IgD-negative memory B cell (primary cell): ENCODE results near the gene PHF2. TPM values are rescaled to one million over a fixed set of nuclear protein-coding genes. Genes with fewer than 3 reads are reported as not detected.
"Not testable (repeated sequence)": the region's sequence is repeated elsewhere in the genome, so short reads cannot be mapped to it uniquely, and the experiment has no call there.

Experiments
- H3K27ac Mint-ChIP-seq, 3 donors: one replicate each; pipeline ENCODE4 v1.8.0; 2020 to 2022; ENCODE audit warnings: mild to moderate bottlenecking in 3 of 3, mixed read lengths in 3 of 3, moderate library complexity in 1 of 3
- H3K27me3 Mint-ChIP-seq: one replicate; pipeline ENCODE4 v1.8.0; 2021; ENCODE audit warnings: mixed read lengths
- H3K36me3 Mint-ChIP-seq: one replicate; pipeline ENCODE4 v1.8.0; 2020; ENCODE audit warnings: mild to moderate bottlenecking, mixed read lengths
- H3K4me1 Mint-ChIP-seq, 3 donors: one replicate each; pipeline ENCODE4 v1.8.0; 2020 to 2022; ENCODE audit warnings: mixed read lengths in 3 of 3, mild to moderate bottlenecking in 1 of 3
- H3K4me3 Mint-ChIP-seq, 4 donors: one replicate each; pipeline ENCODE4 v1.8.0; 2020 to 2022; ENCODE audit warnings: mild to moderate bottlenecking in 4 of 4, mixed read lengths in 4 of 4, moderate library complexity in 3 of 4
- H3K9me3 Mint-ChIP-seq, 3 donors: one replicate each; pipeline ENCODE4 v1.8.0; 2020 to 2021; ENCODE audit warnings: mixed read lengths in 3 of 3, mild to moderate bottlenecking in 1 of 3
- polyA plus RNA-seq: library from polyadenylated mRNA; unstranded; fragments of 300-500 nt; fragmentation: Illumina TruSeq; gene quantifications from one replicate; pipeline ENCODE4 v1.2.3, GENCODE V29; 2021

Gene PHF2
- polyA plus RNA-seq, 1 donor from 2014 or later, result 1.6 TPM

- Mint-ChIP-seq H3K9me3 (no peaks in the 10 kb centered on the region), H3K4me1 (no peaks in the 10 kb centered on the region), H3K36me3 (peaks cover 2% of the 10 kb centered on the region), H3K27me3 (no peaks in the 10 kb centered on the region), H3K4me3 (no peak overlapping the region), H3K27ac (no peak overlapping the region)
Observed at GRCh38 chr9:93659044-93659836, 82.9 kb downstream of the PHF2 start.

GRCh38 chr9:93659837-93660177 lies 83.4 kb downstream of the PHF2 start:
- no peaks in the 10 kb centered on the region for H3K4me1 Mint-ChIP-seq
- no peaks in the 10 kb centered on the region for H3K9me3 Mint-ChIP-seq
- peaks cover 3% of the 10 kb centered on the region for H3K36me3 Mint-ChIP-seq
- no peak overlapping the region for H3K27ac Mint-ChIP-seq
- no peak overlapping the region for H3K4me3 Mint-ChIP-seq
- H3K27me3 Mint-ChIP-seq, result no peaks in the 10 kb centered on the region

DNA sequence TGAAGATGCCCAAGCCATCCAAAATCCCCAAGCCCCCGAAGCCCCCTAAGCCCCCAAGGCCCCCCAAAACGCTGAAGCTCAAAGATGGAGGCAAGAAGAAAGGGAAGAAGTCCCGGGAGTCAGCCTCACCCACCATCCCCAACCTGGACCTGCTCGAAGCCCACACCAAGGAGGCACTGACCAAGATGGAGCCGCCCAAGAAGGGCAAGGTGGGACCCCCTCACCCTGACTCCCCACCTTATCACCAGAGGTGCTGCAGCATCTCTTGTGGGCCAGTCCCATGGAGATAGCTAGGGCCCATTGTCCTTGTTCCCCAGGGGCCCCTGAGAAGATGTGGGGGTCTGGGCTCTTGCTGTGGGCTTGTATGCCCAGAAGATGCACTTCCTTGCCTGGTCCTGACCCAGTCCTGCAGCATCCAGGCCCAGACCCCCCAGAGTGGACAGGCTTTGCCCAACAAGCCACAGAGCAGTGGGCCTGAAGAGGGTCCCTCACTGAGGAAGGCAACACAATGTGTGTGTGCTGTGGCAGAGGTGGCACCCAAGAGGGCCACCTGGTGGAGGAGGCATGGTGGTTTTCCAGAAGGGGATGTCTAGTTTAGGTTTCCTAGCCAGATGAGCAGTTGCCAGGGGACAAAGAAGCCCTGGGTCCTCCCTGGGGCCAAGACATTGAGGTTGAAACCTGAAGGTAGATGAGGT lies 84.1 kb downstream of the PHF2 start:
- no peaks in the 10 kb centered on the region for H3K9me3 Mint-ChIP-seq
- H3K4me1 Mint-ChIP-seq, result no peaks in the 10 kb centered on the region
- H3K27me3 Mint-ChIP-seq, result no peaks in the 10 kb centered on the region
- H3K36me3 Mint-ChIP-seq, result peaks cover 4% of the 10 kb centered on the region
- H3K4me3 Mint-ChIP-seq, result no peak overlapping the region
- no peak overlapping the region for H3K27ac Mint-ChIP-seq

- Mint-ChIP-seq H3K4me3 (no peak overlapping the region), H3K4me1 (no peaks in the 10 kb centered on the region), H3K27ac (no peak overlapping the region), H3K27me3 (no peaks in the 10 kb centered on the region), H3K36me3 (peaks cover 4% of the 10 kb centered on the region), H3K9me3 (no peaks in the 10 kb centered on the region)
Observed at GRCh38 chr9:93661591-93661990, 85.2 kb downstream of the PHF2 start.

- Mint-ChIP-seq H3K36me3 (peaks cover 4% of the 10 kb centered on the region), H3K9me3 (no peaks in the 10 kb centered on the region)
Observed at GRCh38 chr9:93662016-93662638, 85.7 kb downstream of the PHF2 start.

DNA sequence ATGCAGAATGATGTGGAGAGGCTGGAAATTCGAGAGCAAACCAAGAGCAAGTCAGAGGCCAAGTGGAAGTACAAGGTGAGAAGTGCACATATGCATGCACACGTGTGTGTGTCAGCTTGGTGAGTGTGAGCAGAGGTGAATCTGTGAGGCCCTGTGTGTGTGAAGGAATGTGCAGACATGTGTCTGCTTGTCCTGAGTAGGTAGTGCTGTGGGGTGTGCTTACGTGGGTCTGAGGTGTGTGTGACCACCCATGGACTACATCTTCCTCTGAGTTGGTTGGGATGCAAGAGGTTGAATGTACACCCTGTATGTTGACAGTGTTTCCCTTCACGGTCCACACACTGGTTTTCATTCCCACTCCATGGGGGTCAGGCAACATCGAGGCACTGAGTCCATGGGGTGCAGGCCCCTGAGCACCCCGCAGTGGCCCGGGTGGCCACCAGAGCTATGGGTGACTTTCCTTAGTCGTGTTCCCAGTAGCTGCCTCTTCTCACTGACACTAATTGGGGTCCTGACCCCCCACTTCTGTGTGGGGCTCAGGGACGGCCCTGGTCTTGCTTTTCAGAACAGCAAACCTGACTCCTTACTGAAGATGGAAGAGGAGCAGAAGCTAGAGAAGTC lies 86.7 kb downstream of the PHF2 start:
- no peaks in the 10 kb centered on the region for H3K9me3 Mint-ChIP-seq
- no peak overlapping the region for H3K4me3 Mint-ChIP-seq
- no peak overlapping the region for H3K27ac Mint-ChIP-seq
- no peaks in the 10 kb centered on the region for H3K4me1 Mint-ChIP-seq
- H3K36me3 Mint-ChIP-seq, result peaks cover 2% of the 10 kb centered on the region
- H3K27me3 Mint-ChIP-seq, result no peaks in the 10 kb centered on the region

More at GRCh38 chr9:93662016-93662638, 85.7 kb downstream of the PHF2 start:
- no peak overlapping the region for H3K4me3 Mint-ChIP-seq
- H3K4me1 Mint-ChIP-seq, result no peaks in the 10 kb centered on the region
- no peaks in the 10 kb centered on the region for H3K27me3 Mint-ChIP-seq
- no peak overlapping the region for H3K27ac Mint-ChIP-seq

- Mint-ChIP-seq H3K27me3 (no peaks in the 10 kb centered on the region), H3K27ac (no peak overlapping the region), H3K36me3 (peaks cover 2% of the 10 kb centered on the region), H3K4me1 (no peaks in the 10 kb centered on the region), H3K4me3 (no peak overlapping the region), H3K9me3 (no peaks in the 10 kb centered on the region)
Observed at GRCh38 chr9:93663877-93664548, 87.6 kb downstream of the PHF2 start.

DNA sequence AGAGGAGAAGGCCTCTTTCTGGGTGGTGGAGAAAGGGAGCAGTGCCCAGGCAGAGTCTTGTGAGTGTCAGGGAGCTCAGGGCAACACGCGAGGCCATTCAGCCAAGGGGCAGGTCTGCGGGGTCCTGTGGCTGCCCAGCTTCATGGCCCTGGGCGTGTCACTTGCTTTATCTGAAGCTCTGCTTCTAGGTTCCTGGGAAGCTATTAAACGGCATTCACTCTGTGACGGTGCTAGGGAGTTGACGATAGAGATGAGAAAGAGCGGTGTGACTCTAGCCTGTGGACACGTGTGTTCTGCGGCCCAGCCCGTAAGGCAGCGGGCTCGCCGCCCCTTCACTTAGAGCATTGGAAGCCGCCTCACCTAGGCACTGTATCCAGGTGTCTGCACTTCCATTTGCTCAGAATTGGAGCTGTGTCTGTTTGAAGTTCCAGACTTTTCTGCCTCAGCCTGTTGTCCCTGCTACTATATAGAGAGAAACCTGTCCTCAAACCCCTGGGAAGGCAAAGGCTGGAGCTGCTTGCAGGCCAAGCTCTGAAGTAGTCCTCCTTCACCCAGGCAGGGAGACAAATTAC lies 88.3 kb downstream of the PHF2 start:
- Mint-ChIP-seq H3K9me3 (no peaks in the 10 kb centered on the region), H3K36me3 (peaks cover 2% of the 10 kb centered on the region), H3K4me1 (no peaks in the 10 kb centered on the region), H3K4me3 (no peak overlapping the region), H3K27ac (no peak overlapping the region), H3K27me3 (no peaks in the 10 kb centered on the region)

GRCh38 chr9:93665128-93665636 lies 88.8 kb downstream of the PHF2 start:
- Mint-ChIP-seq H3K36me3 (peaks cover 6% of the 10 kb centered on the region), H3K4me3 (no peak overlapping the region), H3K27me3 (no peaks in the 10 kb centered on the region), H3K4me1 (no peaks in the 10 kb centered on the region), H3K27ac (no peak overlapping the region), H3K9me3 (no peaks in the 10 kb centered on the region)

- no peaks in the 10 kb centered on the region for H3K9me3 Mint-ChIP-seq
- H3K4me1 Mint-ChIP-seq, result no peaks in the 10 kb centered on the region
- H3K27me3 Mint-ChIP-seq, result no peaks in the 10 kb centered on the region
- H3K27ac Mint-ChIP-seq, result no peak overlapping the region
- H3K36me3 Mint-ChIP-seq, result peaks cover 10% of the 10 kb centered on the region
- H3K4me3 Mint-ChIP-seq, result no peak overlapping the region
Observed at GRCh38 chr9:93665637-93666438, 89.5 kb downstream of the PHF2 start.

GRCh38 chr9:93666439-93666784 lies 90.0 kb downstream of the PHF2 start:
- H3K4me1 Mint-ChIP-seq, H3K36me3 Mint-ChIP-seq, H3K27ac Mint-ChIP-seq, H3K27me3 Mint-ChIP-seq, H3K4me3 Mint-ChIP-seq, H3K9me3 Mint-ChIP-seq: not testable (repeated sequence)

DNA sequence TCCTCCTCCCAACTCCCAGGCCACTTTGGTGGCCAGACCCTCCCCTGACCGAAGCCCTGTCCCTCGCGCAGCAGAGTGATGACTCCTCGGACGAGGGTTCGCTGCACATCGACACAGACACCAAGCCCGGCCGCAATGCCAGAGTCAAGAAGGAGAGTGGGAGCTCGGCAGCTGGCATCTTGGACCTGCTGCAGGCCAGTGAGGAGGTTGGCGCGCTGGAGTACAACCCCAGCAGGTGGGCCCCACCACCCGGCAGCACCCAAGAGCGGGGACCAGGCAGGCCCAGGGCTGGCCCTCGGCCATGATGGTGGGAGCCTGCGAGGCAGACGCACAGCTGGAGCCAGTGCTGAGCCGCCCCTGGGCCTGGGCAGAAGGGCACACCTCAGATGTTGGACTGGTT lies 90.6 kb downstream of the PHF2 start:
- no peak overlapping the region for H3K27ac Mint-ChIP-seq
- no peaks in the 10 kb centered on the region for H3K4me1 Mint-ChIP-seq
- H3K27me3 Mint-ChIP-seq, result no peaks in the 10 kb centered on the region
- no peaks in the 10 kb centered on the region for H3K9me3 Mint-ChIP-seq
- H3K36me3 Mint-ChIP-seq, result peaks cover 10% of the 10 kb centered on the region
- no peak overlapping the region for H3K4me3 Mint-ChIP-seq

- H3K27me3 Mint-ChIP-seq, result no peaks in the 10 kb centered on the region
- H3K4me1 Mint-ChIP-seq, result no peaks in the 10 kb centered on the region
- no peak overlapping the region for H3K4me3 Mint-ChIP-seq
- no peaks in the 10 kb centered on the region for H3K9me3 Mint-ChIP-seq
- peaks cover 10% of the 10 kb centered on the region for H3K36me3 Mint-ChIP-seq
- H3K27ac Mint-ChIP-seq, result no peak overlapping the region
Observed at GRCh38 chr9:93667627-93668026, 91.2 kb downstream of the PHF2 start.

- H3K4me3 Mint-ChIP-seq, result no peak overlapping the region
- peaks cover 10% of the 10 kb centered on the region for H3K36me3 Mint-ChIP-seq
- H3K4me1 Mint-ChIP-seq, result no peaks in the 10 kb centered on the region
- H3K27ac Mint-ChIP-seq, result no peak overlapping the region
- no peaks in the 10 kb centered on the region for H3K27me3 Mint-ChIP-seq
- H3K9me3 Mint-ChIP-seq, result no peaks in the 10 kb centered on the region
Observed at GRCh38 chr9:93668261-93668871, 92.0 kb downstream of the PHF2 start.
